GM23338 (cell line): ENCODE results near the gene GPR55. TPM values are rescaled to one million over a fixed set of nuclear protein-coding genes. Genes with fewer than 3 reads are reported as not detected.
A peak's percentile ranks its signal among the peaks of the same experiment; 100 is the strongest.

Experiments
- ATAC-seq: fragments of 200-7000 bp; cut with Tn5 transposase; 3 replicates; pipeline ENCODE4 v1.9.1; 2020
- DNase-seq: peaks from one replicate; pipeline ENCODE4 v3.0.0-alpha.2; 2015; ENCODE audit warnings: low spot score
- H2AFZ ChIP-seq: fragments of 200-600 bp; sonication (generic); 2 replicates; pipeline ENCODE4 v1.8.0; 2016; ENCODE audit warnings: antibody characterized with exemption, mild to moderate bottlenecking, moderate library complexity
- H3F3A ChIP-seq: fragments of 200-600 bp; sonication (generic); replicated peaks from 2 replicates; pipeline ENCODE4 v1.8.0; 2017; ENCODE audit warnings: antibody characterized with exemption, mixed run types, low read depth
- H3K27ac ChIP-seq: fragments of 200-600 bp; sonication (generic); 2 replicates; pipeline ENCODE4 v1.6.1; 2016; ENCODE audit warnings: low read depth
- H3K27me3 ChIP-seq: fragments of 200-600 bp; sonication (generic); 2 replicates; pipeline ENCODE4 v1.8.0; 2016; ENCODE audit warnings: mild to moderate bottlenecking, mixed run types, moderate library complexity; ENCODE audit not compliant: insufficient read depth
- H3K36me3 ChIP-seq: fragments of 200-600 bp; sonication (generic); 2 replicates; pipeline ENCODE4 v1.8.0; 2016; ENCODE audit warnings: mild to moderate bottlenecking; ENCODE audit not compliant: insufficient read depth
- H3K4me1 ChIP-seq: fragments of 200-600 bp; sonication (generic); 2 replicates; pipeline ENCODE4 v1.8.0; 2016; ENCODE audit warnings: mild to moderate bottlenecking, moderate library complexity; ENCODE audit not compliant: insufficient read depth
- H3K4me2 ChIP-seq: fragments of 200-600 bp; sonication (generic); 2 replicates; pipeline ENCODE4 v1.7.1; 2017; ENCODE audit warnings: mixed run types
- H3K4me3 ChIP-seq: fragments of 200-600 bp; sonication (generic); 2 replicates; pipeline ENCODE4 v1.6.1; 2016; ENCODE audit warnings: mixed run types
- H3K79me2 ChIP-seq: fragments of 200-600 bp; sonication (generic); replicated peaks from 2 replicates; pipeline ENCODE4 v1.8.0; 2017; ENCODE audit warnings: mild to moderate bottlenecking; ENCODE audit not compliant: insufficient read depth
- H3K9me2 ChIP-seq: fragments of 200-600 bp; sonication (generic); 2 replicates; pipeline ENCODE4 v1.8.0; 2017; ENCODE audit not compliant: insufficient read depth
- H4K20me1 ChIP-seq: fragments of 200-600 bp; sonication (generic); replicated peaks from 2 replicates; pipeline ENCODE4 v1.8.0; 2017; ENCODE audit warnings: mild to moderate bottlenecking; ENCODE audit not compliant: insufficient read depth
- H3K27ac Mint-ChIP-seq: 2 replicates; pipeline ENCODE4 v1.8.0; 2020; ENCODE audit warnings: inconsistent platforms, mild to moderate bottlenecking, moderate library complexity, mixed read lengths
- H3K27me3 Mint-ChIP-seq: 3 replicates; pipeline ENCODE4 v1.8.0; 2022; ENCODE audit warnings: low read depth, mild to moderate bottlenecking, moderate library complexity, mixed read lengths, inconsistent platforms; ENCODE audit not compliant: insufficient read depth, poor library complexity
- H3K36me3 Mint-ChIP-seq: 3 replicates; pipeline ENCODE4 v1.8.0; 2021; ENCODE audit warnings: low read depth, mild to moderate bottlenecking, inconsistent platforms, moderate library complexity, mixed read lengths
- H3K4me1 Mint-ChIP-seq: 3 replicates; pipeline ENCODE4 v1.8.0; 2020; ENCODE audit warnings: mild to moderate bottlenecking, inconsistent platforms, mixed read lengths
- H3K4me3 Mint-ChIP-seq: 3 replicates; pipeline ENCODE4 v1.8.0; 2021; ENCODE audit warnings: moderate library complexity, mild to moderate bottlenecking, inconsistent platforms, mixed read lengths
- H3K9me3 Mint-ChIP-seq: 3 replicates; pipeline ENCODE4 v1.8.0; 2020; ENCODE audit warnings: moderate library complexity, mild to moderate bottlenecking, inconsistent platforms, mixed read lengths
- CREB1 ChIP-seq: fragments of 250-450 bp; sonication (Bioruptor Pico); IDR thresholded peaks from 2 replicates; pipeline ENCODE4 v1.5.0; 2020; ENCODE audit warnings: low read depth, mild to moderate bottlenecking, moderate library complexity
- CTCF ChIP-seq, 2 experiments: fragments of 200-600 bp in 1 of 2; sonication (generic) in 1 of 2; conservative IDR thresholded peaks; 2 replicates each; pipeline versions ENCODE4 v1.5.1 to v1.6.1; 2016 to 2017; ENCODE audit warnings: antibody characterized with exemption in 2 of 2, low read depth in 2 of 2, mild to moderate bottlenecking in 2 of 2, moderate library complexity in 1 of 2
- ETS1 ChIP-seq: IDR thresholded peaks from 2 replicates; pipeline ENCODE4 v1.6.1; 2016; ENCODE audit warnings: antibody characterized with exemption
- EZH2 ChIP-seq: fragments of 200-600 bp; sonication (generic); IDR thresholded peaks from one replicate; pipeline ENCODE4 v1.8.0; 2017; ENCODE audit warnings: antibody characterized with exemption, mild to moderate bottlenecking, low read depth; ENCODE audit not compliant: unreplicated experiment
- EZH2phosphoT487 ChIP-seq: fragments of 200-600 bp; sonication (generic); IDR thresholded peaks from one replicate; pipeline ENCODE4 v1.8.1; 2018; ENCODE audit warnings: antibody characterized with exemption; ENCODE audit not compliant: unreplicated experiment
- JUNB ChIP-seq: IDR thresholded peaks from one replicate; pipeline ENCODE4 v1.6.1; 2016; ENCODE audit warnings: antibody characterized with exemption; ENCODE audit not compliant: unreplicated experiment
- NANOG ChIP-seq: IDR thresholded peaks from 2 replicates; pipeline ENCODE4 v1.6.1; 2016; ENCODE audit warnings: antibody characterized with exemption, borderline replicate concordance
- POLR2AphosphoS5 ChIP-seq: IDR thresholded peaks from 2 replicates; pipeline ENCODE4 v1.6.1; 2016; ENCODE audit warnings: antibody characterized with exemption, low read depth
- REST ChIP-seq: IDR thresholded peaks from one replicate; pipeline ENCODE4 v1.6.1; 2018; ENCODE audit warnings: antibody characterized with exemption; ENCODE audit not compliant: unreplicated experiment
- STAT1 ChIP-seq: IDR thresholded peaks from one replicate; pipeline ENCODE4 v1.6.1; 2016; ENCODE audit warnings: antibody characterized with exemption; ENCODE audit not compliant: unreplicated experiment
- ZNF114 ChIP-seq: fragments of 250-450 bp; sonication (Bioruptor Pico); IDR thresholded peaks from 2 replicates; pipeline ENCODE4 v1.5.0; 2020; ENCODE audit warnings: mild to moderate bottlenecking, moderate library complexity
- ZNF331 ChIP-seq: fragments of 250-450 bp; sonication (Bioruptor Pico); IDR thresholded peaks from 2 replicates; pipeline ENCODE4 v1.5.0; 2020; ENCODE audit warnings: low read depth, mild to moderate bottlenecking, moderate library complexity
- ZNF462 ChIP-seq: fragments of 250-450 bp; sonication (Bioruptor Pico); IDR thresholded peaks from 2 replicates; pipeline ENCODE4 v1.5.0; 2020; ENCODE audit warnings: mild to moderate bottlenecking, moderate library complexity
- polyA plus RNA-seq: library from polyadenylated mRNA; unstranded; fragments of >200 nt; fragmentation: Nextera tagmentation; extraction: Ambion mirVana; gene quantifications from 2 replicates; pipeline ENCODE4 v1.2.1, GENCODE V29; 2016
- total RNA-seq: library from RNA; depleted of rRNA; stranded (reverse); fragments of >200 nt; shearing (Covaris generic); gene quantifications from 2 replicates; pipeline ENCODE4 v1.2.3, GENCODE V29; 2014

GPR55 gene
- total and polyA plus RNA-seq, 2 experiments from 2014 or later = not detected

DNA sequence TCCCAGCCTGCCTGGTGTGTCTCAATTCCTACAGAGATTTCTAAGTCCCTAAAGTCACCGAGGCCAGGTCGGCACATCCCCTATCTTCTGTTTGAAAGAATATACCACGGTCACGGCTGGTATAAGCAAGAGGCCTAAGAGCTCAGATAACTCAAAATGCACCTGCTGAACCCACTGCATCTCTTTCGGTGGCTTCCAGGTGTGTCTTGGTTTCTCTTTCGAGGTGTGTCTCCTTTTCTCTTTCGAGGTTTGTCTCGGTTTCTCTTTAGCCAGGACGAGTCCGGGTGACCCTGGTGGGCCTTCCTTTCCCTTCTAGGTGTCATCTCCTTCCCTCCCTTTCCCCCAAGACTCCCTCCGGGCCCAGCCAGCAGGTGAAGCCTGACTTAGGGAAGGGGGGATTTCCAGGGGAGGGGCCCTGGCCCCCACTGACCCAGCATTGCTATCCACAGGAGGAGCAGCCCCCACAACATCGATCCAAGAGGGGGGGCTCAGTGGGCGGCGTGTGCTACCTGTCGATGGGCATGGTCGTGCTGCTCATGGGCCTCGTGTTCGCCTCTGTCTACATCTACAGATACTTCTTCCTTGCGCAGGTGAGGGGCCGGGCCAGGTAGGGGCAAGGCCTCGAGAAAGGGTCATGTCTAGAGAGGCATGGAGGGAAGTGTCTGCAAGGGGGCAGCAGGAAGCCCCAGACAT is 51.9 kb downstream of the GPR55 start:
- Mint-ChIP-seq H3K27me3 (peaks cover 11% of the 10 kb centered on the region), H3K9me3 (no peaks in the 10 kb centered on the region), H3K4me1 (peaks cover 56% of the 10 kb centered on the region), H3K4me3 (no peak overlapping the region), H3K27ac (peak overlapping the region; percentile 84; the same call in 1 of the 2 replicates), H3K36me3 (peaks cover 59% of the 10 kb centered on the region)
- Histone ChIP-seq H3K4me3 (no peak overlapping the region), H4K20me1 (peaks cover 29% of the 10 kb centered on the region), H3K9me2 (no peaks in the 10 kb centered on the region), H3K27me3 (no peaks in the 10 kb centered on the region), H3F3A (0 out of 2 replicates have a peak, but pooled peaks cover 11% of the 10 kb centered on the region), H3K79me2 (peaks cover 64% of the 10 kb centered on the region), H3K27ac (no peak overlapping the region), H2AFZ (no peak overlapping the region), H3K4me1 (peaks cover 39% of the 10 kb centered on the region), H3K36me3 (peaks cover 18% of the 10 kb centered on the region), H3K4me2 (no peak overlapping the region)
- DNase-seq = no peak
- TF ChIP-seq JUNB (no peak), STAT1 (no peak), ETS1 (no peak), POLR2AphosphoS5 (no peak), CREB1 (CRISPR knock-in tag) (no peak), CTCF (conservative IDR thresholded peaks at IDR 0.05; ENCODE audit: low read depth in 2 of 2) (no peak), REST (no peak), ZNF114 (CRISPR knock-in tag) (no peak), EZH2phosphoT487 (no peak), ZNF462 (no peak), ZNF331 (no peak), EZH2 (no peak), NANOG (no peak)
- ATAC-seq = no peak
